Activated CD8-positive, alpha-beta T cell treated with anti-CD3 and anti-CD28 coated beads for 36 hours (primary cell): ENCODE results near the gene TAF4. TPM values are rescaled to one million over a fixed set of nuclear protein-coding genes. Genes with fewer than 3 reads are reported as not detected.

ENCODE experiments used
- ATAC-seq: fragments of 200-7000 bp; cut with Tn5 transposase; one replicate; pipeline ENCODE4 v1.10.0; 2021; ENCODE audit warnings: mild to moderate bottlenecking, moderate library complexity
- CTCF ChIA-PET: fragments of 350-600 bp; sonication (Branson Sonifier 250); formaldehyde crosslinking; loops from one replicate; lab custom pipeline; 2021; ENCODE audit warnings: antibody characterized with exemption; lab: Charles Lee
- POLR2A ChIA-PET: fragments of 350-600 bp; sonication (Branson Sonifier 250); formaldehyde crosslinking; loops from one replicate; lab custom pipeline; 2021; ENCODE audit warnings: antibody characterized with exemption; lab: Charles Lee
- DNase-seq: peaks from one replicate; pipeline ENCODE4 v3.0.0-alpha.2; 2020
- H3K27ac Mint-ChIP-seq: one replicate; pipeline ENCODE4 v1.8.0; 2021; ENCODE audit warnings: mild to moderate bottlenecking, mixed read lengths
- H3K27me3 Mint-ChIP-seq: one replicate; pipeline ENCODE4 v1.8.0; 2021; ENCODE audit warnings: mixed read lengths
- H3K36me3 Mint-ChIP-seq: one replicate; pipeline ENCODE4 v1.8.0; 2021; ENCODE audit warnings: low read depth, mixed read lengths
- H3K4me1 Mint-ChIP-seq: one replicate; pipeline ENCODE4 v1.8.0; 2021; ENCODE audit warnings: low read depth, mixed read lengths
- H3K4me3 Mint-ChIP-seq: one replicate; pipeline ENCODE4 v1.8.0; 2021; ENCODE audit warnings: mild to moderate bottlenecking, moderate library complexity, mixed read lengths
- H3K9me3 Mint-ChIP-seq: one replicate; pipeline ENCODE4 v1.8.0; 2021; ENCODE audit warnings: mixed read lengths
- CTCF ChIP-seq: fragments of 200-600 bp; IDR thresholded peaks from one replicate; pipeline ENCODE4 v1.8.0; 2022; ENCODE audit warnings: antibody characterized with exemption, mild to moderate bottlenecking
- intact Hi-C: fragments of 100-400 bp; cut with micrococcal nuclease; formaldehyde crosslinking; loops from one replicate; pipeline ENCODE4 v1.10.0; 2022
- total RNA-seq, 2 experiments: library from RNA; stranded (reverse); gene quantifications; one replicate each; pipeline ENCODE4 v1.2.3, GENCODE V29; 2021

The TAF4 gene
- total RNA-seq, 2 experiments from 2014 or later = 14.1 to 15.9 TPM

GRCh38 chr20:61955668-61956395, 109.8 kb downstream of the TAF4 start:
- Mint-ChIP-seq H3K27me3 (peaks cover 5% of the 10 kb centered on the region), H3K9me3 (no peaks in the 10 kb centered on the region), H3K36me3 (no peaks in the 10 kb centered on the region), H3K4me1 (no peaks in the 10 kb centered on the region), H3K27ac (no peak overlapping the region), H3K4me3 (no peak overlapping the region)
- ATAC-seq (no peak), DNase-seq (no peak)
- intact Hi-C loops = no loop called here
- no peak for TF ChIP-seq CTCF
- CTCF ChIA-PET = no interaction called here
- POLR2A ChIA-PET = no interaction called here

GRCh38 chr20:61954276-61955021, 111.2 kb downstream of the TAF4 start:
- DNase-seq (no peak), ATAC-seq (no peak)
- no peaks in the 10 kb centered on the region for H3K36me3 Mint-ChIP-seq
- H3K27ac Mint-ChIP-seq = no peak overlapping the region
- POLR2A ChIA-PET = no interaction called here
- no peaks in the 10 kb centered on the region for H3K9me3 Mint-ChIP-seq
- CTCF ChIA-PET = no interaction called here
- H3K4me1 Mint-ChIP-seq = no peaks in the 10 kb centered on the region
- H3K27me3 Mint-ChIP-seq = peaks cover 5% of the 10 kb centered on the region
- no peak for TF ChIP-seq CTCF
- no peak overlapping the region for H3K4me3 Mint-ChIP-seq
- intact Hi-C loops = no loop called here

- DNase-seq (no peak), ATAC-seq (no peak)
- no peak for TF ChIP-seq CTCF
- ChIA-PET CTCF (no interaction called here), POLR2A (no interaction called here)
- peaks cover 5% of the 10 kb centered on the region for H3K27me3 Mint-ChIP-seq
- no peak overlapping the region for H3K27ac Mint-ChIP-seq
- intact Hi-C loops = no loop called here
- H3K4me1 Mint-ChIP-seq = no peaks in the 10 kb centered on the region
- no peak overlapping the region for H3K4me3 Mint-ChIP-seq
- no peaks in the 10 kb centered on the region for H3K36me3 Mint-ChIP-seq
- H3K9me3 Mint-ChIP-seq = no peaks in the 10 kb centered on the region
Measured at GRCh38 chr20:61953037-61954021, 112.4 kb downstream of the TAF4 start.

- no peak for ATAC-seq
- CTCF ChIA-PET = no interaction called here
- intact Hi-C loops = no loop called here
- Mint-ChIP-seq H3K4me3 (no peak overlapping the region), H3K27ac (no peak overlapping the region), H3K27me3 (peaks cover 5% of the 10 kb centered on the region), H3K36me3 (no peaks in the 10 kb centered on the region), H3K9me3 (no peaks in the 10 kb centered on the region), H3K4me1 (no peaks in the 10 kb centered on the region)
- POLR2A ChIA-PET = no interaction called here
- DNase-seq = no peak
- TF ChIP-seq CTCF = no peak
Measured at GRCh38 chr20:61951695-61952533, 113.8 kb downstream of the TAF4 start.
